ENCODE results near the gene SLC39A11.

DNA sequence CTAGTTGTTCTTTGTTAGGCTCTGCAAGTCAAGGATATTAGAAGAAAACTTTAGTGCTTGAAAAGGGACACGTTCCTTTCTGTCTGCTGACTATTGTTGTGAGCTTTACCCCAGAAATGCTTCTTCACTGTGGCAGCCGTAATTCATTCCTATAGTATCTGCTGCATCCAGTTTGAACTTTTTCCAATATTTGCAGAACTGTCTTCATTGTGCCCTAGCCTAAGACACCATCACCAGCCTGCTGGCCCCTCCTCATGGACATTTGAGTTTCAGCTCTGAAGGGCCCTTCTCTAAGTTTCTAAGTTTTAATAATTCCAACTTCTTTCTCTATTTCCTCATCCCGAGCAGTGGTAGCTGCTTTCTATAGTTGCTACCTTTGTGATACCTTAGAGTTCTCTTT lies 91.7 kb downstream of the SLC39A11 start:
- no peak for TF ChIP-seq CTCF (IDR thresholded peaks at IDR 0.05)
- no peak for TF ChIP-seq POLR2AphosphoS5 (IDR thresholded peaks at IDR 0.05)
- TF ChIP-seq POLR2A (IDR thresholded peaks at IDR 0.05) = no peak

All from upper lobe of left lung (tissue), 4 donors.